Kidney (tissue), 2 donors: Measurements from ENCODE around the gene SIAH3. TPM values are rescaled to one million over a fixed set of nuclear protein-coding genes. Genes with fewer than 3 reads are reported as not detected.

Experiments
- polyA plus RNA-seq: library from polyadenylated mRNA; stranded (reverse); fragments of 350-450 nt; fragmentation: Illumina TruSeq; extraction: RNeasy Lipid Tissue Mini Kit (QIAGEN cat#74804); gene quantifications from one replicate; pipeline ENCODE4 v1.2.3, GENCODE V29; 2014; ENCODE audit warnings: low read depth, low replicate concordance; ENCODE audit not compliant: insufficient read depth
- total RNA-seq: library from RNA; stranded (reverse); fragmentation: NEBNext Ultra II Directional; extraction: Animal tissue kit (Norgen Biotek cat#: 25700); gene quantifications from one replicate; pipeline ENCODE4 v1.2.1, GENCODE V29; 2021
- donor health status: DM: yes; HTN: yes; CAD: no.

Gene SIAH3
- total and polyA plus RNA-seq, 2 donors from 2014 or later: 0.03 to 0.41 TPM

Other genes with a start within 250 kb of the SIAH3 start
- not detected for gene ERICH6B, start 236.0 kb downstream of the SIAH3 start, total RNA-seq
- not detected for gene ERICH6B, start 236.0 kb downstream of the SIAH3 start, polyA plus RNA-seq
- 0.22 TPM for gene CBY2, start 149.4 kb downstream of the SIAH3 start, total RNA-seq
- gene CBY2, start 149.4 kb downstream of the SIAH3 start, polyA plus RNA-seq: not detected
- 53.1 TPM for gene ZC3H13, start 201.0 kb upstream of the SIAH3 start, total RNA-seq
- gene ZC3H13, start 201.0 kb upstream of the SIAH3 start, polyA plus RNA-seq: 6.4 TPM